Measurements from ENCODE around the gene RFX8. TPM values are rescaled to one million over a fixed set of nuclear protein-coding genes. Genes with fewer than 3 reads are reported as not detected.

The RFX8 gene
- total and polyA plus RNA-seq, 11 donors, result 0.12 to 2.0 (median 0.34) TPM; not detected in 5

DNA sequence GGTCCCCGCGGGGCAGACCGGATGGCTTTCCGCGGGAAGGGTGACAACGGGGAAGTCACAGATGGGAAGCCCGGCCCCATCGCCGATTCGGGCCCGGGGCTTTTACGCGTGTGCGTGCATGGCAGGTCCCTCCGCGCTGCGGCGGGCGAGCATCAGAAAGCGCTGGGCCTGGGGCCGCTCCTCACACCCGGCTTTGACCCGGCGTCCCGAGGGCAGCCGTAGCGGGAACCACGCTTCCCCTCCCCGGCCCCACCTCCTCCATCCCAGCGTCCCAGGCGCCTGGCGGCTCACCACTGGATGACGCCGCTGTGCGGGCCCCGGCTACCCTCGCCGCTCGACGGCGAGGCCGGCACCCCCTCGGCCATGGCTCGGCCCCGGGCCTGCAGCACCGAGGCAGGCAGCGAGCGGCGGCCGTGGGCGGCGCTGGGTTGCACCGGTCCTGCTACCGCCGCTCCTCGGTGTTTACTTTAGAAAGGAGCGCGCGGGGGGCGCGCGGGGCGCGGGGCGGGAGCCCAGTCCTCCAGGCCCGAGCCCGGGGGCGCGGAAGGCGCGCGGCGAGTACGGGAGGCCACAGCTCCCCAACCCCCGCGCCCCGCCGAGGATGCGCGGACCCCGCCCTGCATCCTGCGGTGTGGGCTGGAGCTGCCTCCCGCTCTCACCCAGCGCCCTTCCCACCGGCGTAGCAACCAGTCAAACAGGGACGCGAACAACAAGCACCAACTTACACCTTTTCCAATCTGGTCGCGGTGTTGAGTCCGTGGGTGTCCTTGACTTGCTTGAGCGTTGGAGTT lies 806 bp downstream of the RFX8 start:
- 1 to 2% (median 1%) methylated on average over 34 to 92 of the region's 92 CpGs for WGBS, 4 donors
- peaks cover 0 to 64% (median 0%) of the 10 kb centered on the region in 9 donors for H3K27me3 ChIP-seq

DNA sequence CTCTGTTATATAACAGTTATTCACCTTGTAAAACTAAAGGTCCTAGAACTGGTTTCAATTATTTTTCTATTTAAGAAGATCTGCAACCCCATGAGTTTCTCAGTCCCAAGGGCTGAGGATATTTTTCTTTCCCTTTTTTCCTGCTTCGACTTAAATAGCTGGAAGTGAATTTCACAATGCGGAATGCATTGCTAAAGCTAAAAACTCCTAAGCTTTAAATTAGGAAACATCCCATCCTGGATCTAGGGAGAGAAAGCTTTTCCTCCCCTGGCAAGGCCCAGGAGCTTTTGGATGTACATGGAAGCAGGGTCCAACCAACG lies 1.4 kb downstream of the RFX8 start:
- no peak for ATAC-seq
- DNase-seq, result no peak
- H3K27me3 ChIP-seq, result peaks cover 0 to 61% (median 0%) of the 10 kb centered on the region in 9 donors
- H3K27ac ChIP-seq, result peak overlapping the region; percentile 52 to 92 (median 78)
- TF ChIP-seq, protein P1, sequence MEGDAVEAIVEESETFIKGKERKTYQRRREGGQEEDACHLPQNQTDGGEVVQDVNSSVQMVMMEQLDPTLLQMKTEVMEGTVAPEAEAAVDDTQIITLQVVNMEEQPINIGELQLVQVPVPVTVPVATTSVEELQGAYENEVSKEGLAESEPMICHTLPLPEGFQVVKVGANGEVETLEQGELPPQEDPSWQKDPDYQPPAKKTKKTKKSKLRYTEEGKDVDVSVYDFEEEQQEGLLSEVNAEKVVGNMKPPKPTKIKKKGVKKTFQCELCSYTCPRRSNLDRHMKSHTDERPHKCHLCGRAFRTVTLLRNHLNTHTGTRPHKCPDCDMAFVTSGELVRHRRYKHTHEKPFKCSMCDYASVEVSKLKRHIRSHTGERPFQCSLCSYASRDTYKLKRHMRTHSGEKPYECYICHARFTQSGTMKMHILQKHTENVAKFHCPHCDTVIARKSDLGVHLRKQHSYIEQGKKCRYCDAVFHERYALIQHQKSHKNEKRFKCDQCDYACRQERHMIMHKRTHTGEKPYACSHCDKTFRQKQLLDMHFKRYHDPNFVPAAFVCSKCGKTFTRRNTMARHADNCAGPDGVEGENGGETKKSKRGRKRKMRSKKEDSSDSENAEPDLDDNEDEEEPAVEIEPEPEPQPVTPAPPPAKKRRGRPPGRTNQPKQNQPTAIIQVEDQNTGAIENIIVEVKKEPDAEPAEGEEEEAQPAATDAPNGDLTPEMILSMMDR (IDR thresholded peaks at IDR 0.05), result no peak
- TF ChIP-seq POLR2A (IDR thresholded peaks at IDR 0.05), result no peak
- WGBS, 4 donors, result 22 to 29% (median 27%) methylated on average over 3 of the region's 3 CpGs
- H3K4me1 ChIP-seq, result peaks cover 0 to 34% (median 9%) of the 10 kb centered on the region in 12 donors
- no peaks in the 10 kb centered on the region for H3K9me3 ChIP-seq
- H3K36me3 ChIP-seq, result no peaks in the 10 kb centered on the region
- peak overlapping the region; percentile 32 to 87 (median 62) for H3K4me3 ChIP-seq
- intact Hi-C loops (cut with DNase I), result loop anchor here in 1 of 10 donors (5.0 to 10.0 kb wide), 2 partner anchors 36 to 221 kb away; partner anchors contain the start of gene MAP4K4

More for the DNA sequence above, 806 bp downstream of the RFX8 start:
- Histone ChIP-seq H3K36me3 (no peaks in the 10 kb centered on the region), H3K27ac (peak overlapping the region; percentile 52 to 92 (median 78)), H3K4me3 (peak overlapping the region; percentile 32 to 87 (median 62)), H3K4me1 (peaks cover 0 to 34% (median 9%) of the 10 kb centered on the region in 12 donors), H3K9me3 (no peaks in the 10 kb centered on the region)
- peak; percentile 71 to 93 (median 90) for ATAC-seq
- TF ChIP-seq POLR2A (IDR thresholded peaks at IDR 0.05), result no peak
- TF ChIP-seq, protein P1 (IDR thresholded peaks at IDR 0.05), result peak in 2 of 12 donors; percentile 10 to 13
- intact Hi-C loops (cut with DNase I), result loop anchor here in 1 of 10 donors (5.0 to 10.0 kb wide), 2 partner anchors 37 to 221 kb away; partner anchors contain the start of gene MAP4K4
- peak; percentile 62 to 85 (median 74) for DNase-seq

DNA sequence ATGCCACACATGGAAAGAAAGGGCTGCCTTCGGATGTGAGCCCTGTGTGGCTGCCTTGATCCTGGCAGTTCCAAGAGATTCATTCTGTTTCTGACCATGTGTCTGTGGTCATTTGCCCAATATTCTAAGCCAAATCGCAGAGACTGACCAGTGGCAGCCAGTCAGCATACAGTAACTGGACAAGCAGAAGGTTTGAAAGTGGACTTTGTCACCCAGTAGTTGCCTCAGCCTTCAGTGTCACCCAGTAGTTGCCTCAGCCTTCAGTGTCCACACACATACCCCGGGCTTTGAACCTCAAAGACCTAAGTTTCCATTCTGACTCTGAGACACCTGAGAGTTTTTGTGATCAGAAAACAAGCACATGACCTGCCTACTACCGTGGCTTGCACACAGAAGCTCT lies 5.0 kb downstream of the RFX8 start:
- Histone ChIP-seq H3K4me3 (no peak overlapping the region), H3K4me1 (peaks cover 0 to 45% (median 14%) of the 10 kb centered on the region in 12 donors), H3K27me3 (peaks cover 0 to 63% (median 0%) of the 10 kb centered on the region in 9 donors), H3K36me3 (no peaks in the 10 kb centered on the region), H3K9me3 (no peaks in the 10 kb centered on the region), H3K27ac (no peak overlapping the region)
- no peak for TF ChIP-seq POLR2A (IDR thresholded peaks at IDR 0.05)
- TF ChIP-seq, protein P1 (IDR thresholded peaks at IDR 0.05), result no peak
- intact Hi-C loops (cut with DNase I), result loop anchor here in 2 of 10 donors (5.0 to 10.0 kb wide), 3 partner anchors 33 to 225 kb away; partner anchors contain the start of gene MAP4K4 (in 1 of the 2)
- ATAC-seq (no peak), DNase-seq (no peak)
- 91 to 96% (median 94%) methylated on average over 4 of the region's 4 CpGs for WGBS, 4 donors

DNA sequence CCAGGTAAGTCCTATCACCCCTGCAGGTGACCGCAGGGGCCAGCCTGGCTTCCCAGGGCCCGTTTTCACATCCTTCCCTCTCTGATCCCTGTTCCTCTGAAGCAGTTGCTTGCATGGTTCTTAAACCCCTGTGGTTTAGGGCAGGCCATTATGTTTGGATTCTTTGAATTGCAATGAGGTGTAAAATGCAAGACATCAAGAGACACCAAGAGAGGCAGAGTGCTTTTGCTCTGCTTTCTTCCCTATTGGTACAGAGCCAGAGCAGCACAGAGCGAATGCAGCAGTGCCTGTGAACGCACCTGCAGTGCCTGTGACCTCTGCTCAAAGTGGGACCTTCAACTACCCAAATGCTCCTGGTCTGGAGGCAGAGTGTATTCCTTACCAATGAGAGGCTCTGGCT lies 7.6 kb downstream of the RFX8 start:
- no peak for ATAC-seq
- no peak overlapping the region for H3K4me3 ChIP-seq
- H3K9me3 ChIP-seq, result no peaks in the 10 kb centered on the region
- peaks cover 0 to 62% (median 0%) of the 10 kb centered on the region in 9 donors for H3K27me3 ChIP-seq
- H3K4me1 ChIP-seq, result peaks cover 0 to 39% (median 17%) of the 10 kb centered on the region in 12 donors
- TF ChIP-seq POLR2A (IDR thresholded peaks at IDR 0.05), result no peak
- TF ChIP-seq, protein P1 (IDR thresholded peaks at IDR 0.05), result no peak
- no peak for DNase-seq
- intact Hi-C loops (cut with DNase I), result loop anchor here in 1 of 10 donors (5.0 kb wide), 1 partner anchor 50 kb away; no protein-coding TSS in a partner anchor
- H3K27ac ChIP-seq, result no peak overlapping the region
- WGBS, 4 donors, result 91 to 97% (median 93%) methylated on average over 4 of the region's 4 CpGs
- no peaks in the 10 kb centered on the region for H3K36me3 ChIP-seq
